ACHN (cell line): ENCODE measurements around the gene GABRA6.
"Not testable (repeated sequence)": the region's sequence is repeated elsewhere in the genome, so short reads cannot be mapped to it uniquely, and the experiment has no call there.

Source experiments
- DNase-seq: peaks from one replicate; pipeline ENCODE4 v3.0.0-alpha.2; 2015
- in situ Hi-C: cut with HindIII; loops from 2 replicates; pipeline ENCODE4 v1.10.0; 2017; ENCODE audit warnings: low sequenced_read_pairs, low pct_ligation_motif_present, low pct_unique_long_range_greater_than_20kb

GABRA6 gene

DNA sequence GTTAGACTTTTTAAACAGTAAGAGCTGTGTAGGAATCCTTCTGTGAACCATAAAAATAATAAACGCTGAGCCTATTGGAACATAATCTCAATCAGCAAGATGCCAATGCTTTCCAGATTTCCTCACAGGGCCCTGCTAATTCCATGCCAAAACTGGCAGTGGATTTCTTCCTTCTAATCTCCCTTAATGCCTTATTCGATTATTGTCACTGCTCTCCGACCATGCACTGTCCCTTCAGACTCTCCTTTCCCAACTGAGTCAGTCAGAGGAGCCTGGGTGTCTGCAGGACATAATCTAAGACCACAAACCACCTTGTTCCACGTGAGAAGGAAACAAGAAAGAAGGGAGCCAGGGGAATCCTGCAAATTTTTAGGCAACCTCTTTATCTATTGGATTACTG, at the start of gene GABRA6:
Gene GABRA6 (plus strand): TSS at position 261 of the 400 bp plus-strand sequence. CDS start 269 bp downstream, outside the sequence.
- in situ Hi-C loops: no loop called here
- no peak for DNase-seq

DNA sequence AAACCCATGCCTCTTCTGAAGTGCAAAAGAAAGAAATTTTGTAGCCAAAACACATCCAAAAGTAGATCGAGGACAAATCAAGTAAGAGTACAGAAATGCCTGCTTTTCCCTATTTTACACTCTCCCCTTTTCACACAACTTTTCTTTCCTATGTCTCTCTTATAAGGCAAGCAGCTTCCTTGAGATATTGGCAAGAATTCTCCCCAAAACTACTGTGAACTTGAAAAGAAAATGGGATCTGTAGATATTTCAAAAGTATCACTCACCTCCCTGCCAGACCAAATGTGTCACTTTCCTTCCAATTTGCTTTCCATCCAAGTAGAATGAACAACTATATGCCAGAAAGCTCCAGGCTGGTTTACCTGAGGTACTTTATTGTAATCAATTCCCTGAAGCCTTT, 47.9 kb upstream of the GABRA6 start:
- in situ Hi-C loops: no loop called here
- DNase-seq: no peak

DNA sequence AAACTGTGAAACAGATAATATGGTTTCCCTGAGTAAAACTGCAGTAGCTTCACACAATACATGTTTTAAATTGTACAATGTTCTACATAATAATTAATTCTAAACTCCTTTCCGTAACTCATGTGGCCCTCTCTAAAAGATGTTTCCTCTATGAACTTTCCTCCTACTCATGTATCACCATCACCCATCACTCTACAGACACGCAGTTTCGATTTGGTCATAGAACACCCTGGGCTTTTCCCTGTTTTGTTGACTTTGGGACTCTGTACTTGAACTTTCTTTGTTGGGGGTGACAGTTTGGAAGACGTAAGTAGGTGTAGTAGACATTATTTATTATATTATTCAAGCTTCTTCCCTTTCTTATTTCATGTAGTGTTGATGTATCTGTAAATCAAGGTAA, 44.1 kb upstream of the GABRA6 start:
- in situ Hi-C loops: no loop called here
- DNase-seq: no peak

DNA sequence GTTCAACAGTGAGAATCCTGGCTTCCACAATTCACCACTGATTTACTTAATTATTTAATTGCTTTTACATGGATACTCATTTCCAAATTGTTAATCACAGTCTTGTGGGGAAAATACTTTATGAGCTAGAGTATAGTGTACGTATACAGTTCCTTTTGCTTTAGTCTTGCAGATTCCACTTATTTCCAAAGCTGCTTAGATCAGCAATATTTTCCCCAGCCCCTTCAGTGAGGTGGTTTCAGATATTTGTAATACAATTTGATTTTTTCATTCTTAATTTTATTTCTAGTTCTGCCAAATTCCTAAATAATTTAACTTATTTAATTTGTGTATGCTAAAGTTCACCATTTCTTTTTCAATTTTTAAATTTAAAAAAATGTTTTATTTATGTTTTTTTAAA, 40.3 kb upstream of the GABRA6 start:
- DNase-seq: no peak
- in situ Hi-C loops: no loop called here

DNA sequence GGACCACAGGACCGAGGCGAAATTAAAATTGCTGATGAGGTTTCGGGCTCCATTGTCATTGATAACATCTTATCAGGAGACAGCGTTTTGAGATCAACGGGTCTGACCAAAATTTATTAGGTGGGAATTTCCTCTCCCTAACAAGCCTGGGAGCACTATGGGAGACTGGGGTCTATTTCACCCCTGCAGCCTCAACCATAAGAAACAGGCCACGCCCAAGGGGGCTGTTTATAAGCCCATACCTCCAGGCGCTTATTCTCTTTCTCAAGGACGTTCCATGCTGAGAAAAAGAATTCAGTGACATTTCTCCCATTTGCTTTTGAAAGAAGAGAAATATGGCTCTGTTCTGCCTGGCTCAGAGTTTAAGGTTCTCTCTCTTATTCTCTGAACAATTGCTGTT, 33.6 kb upstream of the GABRA6 start:
- in situ Hi-C loops, DNase-seq: not testable (repeated sequence)

DNA sequence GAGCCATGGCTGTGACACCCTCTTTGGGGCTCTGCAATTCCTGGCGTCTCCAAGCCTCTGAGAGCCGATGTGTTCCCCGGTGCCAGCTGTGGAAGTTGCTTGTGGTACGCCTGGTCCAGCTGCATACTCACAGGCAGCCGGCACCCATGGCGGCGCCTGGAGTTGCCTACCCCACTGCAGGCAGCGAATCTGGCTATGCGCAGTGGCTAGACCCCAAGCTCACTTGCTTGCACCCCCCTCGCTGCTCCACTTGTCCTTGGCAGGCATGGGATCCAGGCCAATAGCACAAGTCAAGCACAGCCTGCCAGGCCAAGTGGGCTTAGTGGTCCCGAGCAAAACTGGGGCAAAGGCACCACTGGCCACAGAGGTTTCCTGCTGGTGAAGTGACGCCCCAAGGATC, 24.7 kb upstream of the GABRA6 start:
- in situ Hi-C loops: no loop called here
- no peak for DNase-seq

DNA sequence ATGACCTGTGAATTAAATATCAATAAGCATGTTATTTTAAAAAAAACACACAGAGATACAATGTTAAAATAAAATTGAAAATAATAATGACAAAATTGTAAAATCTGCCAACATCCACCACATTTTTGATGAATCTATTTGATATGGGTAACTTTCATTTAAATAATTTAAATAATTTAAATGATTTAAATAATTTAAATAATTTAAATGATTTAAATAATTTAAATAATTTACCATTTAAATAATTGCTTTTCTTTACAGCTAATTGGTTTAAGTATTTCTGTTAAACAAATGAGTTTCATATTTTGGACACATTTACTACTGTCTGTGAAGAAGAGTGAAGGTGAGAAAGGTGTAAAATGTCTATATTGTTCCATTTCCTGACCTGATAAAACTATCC, 22.1 kb upstream of the GABRA6 start:
- in situ Hi-C loops: no loop called here
- DNase-seq: no peak

DNA sequence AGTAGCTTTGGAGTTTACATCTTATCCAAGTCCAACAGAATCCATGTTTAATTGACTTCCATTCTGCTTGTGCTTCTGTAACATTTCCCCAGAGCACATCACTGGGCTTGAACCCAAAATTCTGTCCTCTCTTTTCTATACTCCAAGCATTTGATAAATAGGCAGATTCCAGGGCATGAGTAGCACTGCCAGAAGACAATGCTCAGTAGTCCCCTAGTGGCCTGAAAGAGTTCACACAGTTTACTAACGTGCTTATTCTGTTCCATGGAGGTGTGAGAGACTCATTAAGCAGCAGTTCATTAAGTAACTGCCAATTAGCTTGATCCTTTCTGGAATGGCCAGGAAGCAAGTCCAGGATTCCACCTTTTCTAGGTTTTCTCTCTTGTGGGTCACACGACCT, 9.4 kb upstream of the GABRA6 start:
- DNase-seq: peak; percentile 17
- in situ Hi-C loops: no loop called here

DNA sequence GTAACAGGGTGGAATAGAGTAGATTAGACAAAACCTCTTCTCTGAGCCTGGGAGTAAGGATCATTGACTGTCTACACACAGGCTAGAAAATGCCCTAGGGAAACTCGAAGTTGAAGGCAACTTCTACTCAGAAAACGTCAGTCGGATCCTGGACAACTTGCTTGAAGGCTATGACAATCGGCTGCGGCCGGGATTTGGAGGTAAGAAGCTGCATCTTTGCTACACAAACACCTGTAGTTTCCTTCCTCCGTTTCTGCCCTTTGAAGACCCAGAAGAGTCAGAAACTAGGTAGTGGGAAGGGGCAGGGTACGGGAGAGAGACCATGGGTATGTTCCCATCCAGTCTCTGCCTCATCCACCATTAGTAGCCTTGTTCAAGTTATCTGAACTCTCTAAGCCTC, 628 bp downstream of the GABRA6 start:
- in situ Hi-C loops: no loop called here
- no peak for DNase-seq

DNA sequence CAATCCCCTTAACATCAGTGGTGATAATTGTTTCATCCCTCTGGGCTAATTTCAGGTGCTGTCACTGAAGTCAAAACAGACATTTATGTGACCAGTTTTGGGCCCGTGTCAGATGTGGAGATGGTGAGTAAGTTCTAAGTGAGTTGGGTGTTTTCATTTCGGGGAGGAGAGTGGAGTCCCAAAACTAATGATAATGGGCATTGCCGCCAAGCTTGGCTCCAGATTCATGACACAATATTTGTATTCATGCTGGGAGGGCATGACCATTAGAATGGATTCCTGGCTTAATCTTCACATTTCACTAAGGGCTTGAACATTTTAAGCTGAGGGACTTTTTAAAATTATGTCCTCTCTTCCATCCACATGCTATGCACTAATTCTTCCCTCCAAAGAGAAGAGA, 1.4 kb downstream of the GABRA6 start:
- in situ Hi-C loops: no loop called here
- no peak for DNase-seq

DNA sequence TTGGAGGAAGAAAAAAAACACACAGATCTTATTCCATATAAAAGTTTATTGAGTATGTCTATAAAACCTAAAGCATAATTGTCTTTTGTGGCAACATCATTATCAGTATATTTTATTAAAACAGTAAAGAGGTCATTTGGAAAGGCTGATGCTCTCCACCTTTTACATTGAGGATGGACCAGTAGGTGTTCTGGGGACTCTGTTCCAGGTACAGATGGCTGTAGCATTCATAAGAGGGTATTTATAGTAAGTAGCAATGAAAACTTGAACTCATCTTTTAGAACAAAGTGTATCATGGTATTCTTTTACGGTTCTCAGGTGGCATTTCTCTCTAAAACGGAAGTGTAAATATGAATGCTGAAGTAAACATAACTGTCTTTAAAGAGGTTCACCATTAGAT, 1.8 kb downstream of the GABRA6 start:
- in situ Hi-C loops: no loop called here
- no peak for DNase-seq

DNA sequence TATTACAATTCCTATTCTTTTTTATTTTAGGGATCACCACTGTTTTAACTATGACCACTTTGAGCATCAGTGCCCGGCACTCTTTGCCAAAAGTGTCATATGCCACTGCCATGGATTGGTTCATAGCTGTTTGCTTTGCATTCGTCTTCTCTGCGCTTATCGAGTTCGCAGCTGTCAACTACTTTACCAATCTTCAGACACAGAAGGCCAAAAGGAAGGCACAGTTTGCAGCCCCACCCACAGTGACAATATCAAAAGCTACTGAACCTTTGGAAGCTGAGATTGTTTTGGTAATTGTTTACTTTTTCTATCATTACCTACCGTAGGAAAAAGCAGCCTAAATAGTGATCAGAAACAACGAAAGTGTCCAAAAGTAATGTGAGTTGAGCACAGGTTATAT, 6.4 kb downstream of the GABRA6 start:
- DNase-seq: no peak
- in situ Hi-C loops: no loop called here

DNA sequence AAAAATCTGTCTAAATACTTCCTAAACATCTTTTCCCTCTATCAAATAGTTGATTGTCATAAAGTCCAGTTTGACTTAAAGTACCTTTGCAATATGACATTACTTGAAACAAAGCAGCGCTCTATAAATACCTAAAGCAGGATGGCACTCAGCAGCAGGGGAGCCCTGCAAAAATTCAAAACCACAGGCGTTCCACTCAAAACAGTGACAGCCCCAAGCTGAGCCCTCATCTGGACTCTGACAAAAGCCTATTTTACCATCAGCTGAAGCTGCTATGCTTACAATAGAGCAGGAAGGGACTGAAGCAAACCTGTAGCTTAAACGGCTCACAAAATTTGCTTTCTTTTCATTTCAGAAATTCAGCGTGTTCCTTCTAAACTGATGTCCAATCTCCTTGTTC, 11.5 kb downstream of the GABRA6 start:
- DNase-seq: no peak
- in situ Hi-C loops: no loop called here

DNA sequence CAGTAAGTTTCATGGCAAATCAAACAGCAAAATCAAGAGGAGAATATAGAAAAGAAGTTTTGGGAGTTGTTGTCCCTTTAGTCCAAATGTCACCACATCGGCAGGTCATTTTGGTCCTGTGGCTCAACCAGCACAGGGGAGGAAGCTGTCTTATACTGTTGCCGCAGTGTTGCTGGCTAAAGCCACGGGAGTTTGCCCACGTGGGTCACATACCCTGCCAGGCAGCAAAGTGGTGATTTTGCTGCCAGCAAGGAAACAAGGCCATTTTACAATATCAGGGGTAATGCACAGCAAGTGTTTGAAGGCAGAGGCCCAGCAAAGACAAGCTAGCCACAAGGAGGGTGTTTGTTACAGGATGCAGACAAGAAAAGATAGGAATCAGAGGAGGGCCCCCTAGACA, 14.5 kb downstream of the GABRA6 start:
- in situ Hi-C loops: no loop called here
- DNase-seq: no peak

DNA sequence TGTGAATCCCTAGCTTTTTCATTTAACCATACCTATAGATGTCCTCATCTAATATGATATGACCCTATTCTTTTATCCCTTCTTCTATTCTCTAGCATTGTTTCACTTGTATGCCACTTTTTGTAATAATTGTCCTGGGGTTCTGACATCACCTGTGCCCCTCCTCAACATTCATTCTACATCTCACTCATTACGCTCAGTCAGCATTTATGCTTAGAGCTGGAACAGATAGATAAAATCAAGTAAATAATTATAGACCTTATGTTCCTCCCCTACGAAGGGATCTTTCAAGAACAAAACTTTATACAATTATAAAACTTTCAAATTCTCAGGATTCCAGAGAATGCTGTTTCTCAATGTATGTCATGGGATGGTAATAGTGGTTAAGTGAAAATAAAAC, 18.0 kb downstream of the GABRA6 start:
- in situ Hi-C loops: no loop called here
- no peak for DNase-seq

DNA sequence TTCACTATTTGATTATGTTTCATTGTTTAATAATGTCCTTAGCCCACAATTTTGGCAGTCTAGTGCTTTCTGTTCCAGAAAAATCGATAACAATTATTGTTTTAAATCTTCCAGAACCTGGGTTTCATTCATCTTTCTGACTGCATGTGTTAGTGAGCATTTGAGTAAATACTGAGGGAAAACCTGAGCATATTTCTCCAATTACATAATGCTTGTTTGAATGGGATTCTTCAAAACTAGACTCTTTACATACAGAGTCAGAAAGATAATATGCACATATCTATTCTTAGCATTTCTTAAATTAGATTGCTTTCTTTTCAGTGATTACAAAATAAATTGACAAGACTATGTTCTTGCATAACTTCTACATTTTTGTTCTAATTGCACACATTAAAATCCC, 21.9 kb downstream of the GABRA6 start:
- no peak for DNase-seq
- in situ Hi-C loops: no loop called here

DNA sequence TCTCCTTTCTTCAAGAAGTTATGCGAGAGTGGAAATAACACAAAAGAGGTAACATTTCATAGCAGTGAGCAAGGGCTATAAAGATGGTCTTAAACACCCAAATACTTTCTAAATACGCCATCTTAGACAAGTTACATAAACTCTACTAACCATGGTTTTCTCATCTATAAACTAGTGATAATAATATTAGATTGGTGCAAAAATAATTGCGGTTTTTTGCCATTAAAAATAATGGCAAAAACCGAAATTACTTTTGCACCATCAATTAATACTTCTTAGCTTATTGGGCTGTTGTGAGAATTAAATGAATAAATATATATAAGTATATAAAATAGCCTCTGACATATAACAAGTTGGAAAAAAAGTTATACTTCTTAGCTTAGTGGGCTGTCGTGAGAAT, 23.7 kb downstream of the GABRA6 start:
- in situ Hi-C loops: no loop called here
- no peak for DNase-seq

DNA sequence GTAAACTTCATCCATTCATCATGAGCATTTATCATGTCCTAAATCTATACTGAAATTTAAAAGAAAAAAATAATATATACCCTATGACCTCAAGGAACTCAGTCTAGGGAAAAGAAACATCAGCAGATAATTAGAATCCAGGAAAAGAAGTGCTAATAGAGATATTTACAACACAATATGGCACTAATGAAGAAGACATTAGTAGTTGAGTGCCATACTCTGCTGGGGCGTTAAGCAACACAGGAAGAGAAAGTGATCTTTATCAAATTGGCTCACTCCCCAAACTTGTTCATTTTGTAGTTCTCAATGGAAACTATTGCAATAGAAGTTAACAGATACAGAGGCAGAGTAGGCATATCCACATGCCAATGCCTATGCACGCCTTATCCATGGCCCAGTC, 27.5 kb downstream of the GABRA6 start:
- in situ Hi-C loops: no loop called here
- DNase-seq: no peak

DNA sequence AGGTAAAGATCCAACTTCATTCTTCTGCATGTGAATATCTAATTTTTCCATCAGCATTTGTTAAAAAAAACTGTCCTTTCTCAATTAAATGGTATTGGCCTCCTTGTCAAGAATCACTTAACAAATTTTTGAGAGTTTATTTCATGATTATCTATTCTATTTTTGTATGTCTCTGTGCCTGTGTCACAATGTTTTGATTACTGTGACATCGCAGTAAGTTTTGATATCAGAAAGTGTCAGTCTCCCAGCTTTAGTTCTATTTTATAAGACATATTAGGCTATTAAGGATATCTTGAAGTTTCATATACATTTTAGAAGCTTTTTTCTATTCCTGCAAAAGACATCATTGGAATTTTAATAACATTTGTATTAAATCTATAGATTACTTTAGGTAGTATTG, 33.6 kb downstream of the GABRA6 start:
- no peak for DNase-seq
- in situ Hi-C loops: no loop called here

DNA sequence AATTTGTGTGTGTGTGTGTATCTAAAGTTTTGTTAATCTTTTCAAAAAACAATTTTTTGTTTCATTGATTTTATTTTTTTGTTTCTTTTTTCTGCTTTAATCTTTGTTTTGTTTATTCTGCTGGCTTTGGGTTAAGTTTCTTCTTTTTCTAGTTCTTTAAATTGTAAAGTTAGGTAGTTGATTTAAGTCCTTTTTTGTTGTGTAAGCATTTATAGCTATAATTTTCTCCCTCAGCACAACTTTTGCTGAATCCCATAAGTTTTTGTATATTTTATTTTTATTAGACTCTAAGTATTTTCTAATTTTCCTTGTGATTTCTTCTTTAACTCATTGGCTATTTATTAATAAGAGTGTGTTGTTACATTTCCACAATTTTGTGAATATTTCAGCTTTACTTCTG, 34.9 kb downstream of the GABRA6 start:
- in situ Hi-C loops: no loop called here
- no peak for DNase-seq

DNA sequence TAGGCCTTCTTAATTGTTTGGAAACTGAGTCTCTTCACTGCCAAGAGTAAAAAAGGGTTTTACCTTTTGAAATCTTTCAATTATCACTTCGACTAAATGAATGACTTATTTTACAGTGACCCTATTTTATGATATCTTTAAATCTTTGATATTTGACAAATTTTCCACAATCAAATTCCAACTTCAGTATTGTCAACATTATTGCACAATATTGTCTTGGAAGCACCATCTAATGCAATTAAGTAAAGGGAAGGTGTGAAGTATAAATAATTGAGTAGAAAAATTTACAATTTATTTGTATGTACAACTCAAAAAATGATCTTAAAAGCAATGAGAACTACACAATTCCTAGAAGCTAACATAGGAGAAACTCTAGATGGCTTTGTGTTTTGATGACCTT, 49.2 kb downstream of the GABRA6 start:
- in situ Hi-C loops: no loop called here
- DNase-seq: no peak
